AG04449 (cell line): ENCODE data around the gene RGS3.
A peak's percentile ranks its signal among the peaks of the same experiment; 100 is the strongest.

Experiments
- CTCF ChIA-PET: fragments of 350-600 bp; formaldehyde crosslinking; extraction: SDS; loops from one replicate; lab custom pipeline; 2021; ENCODE audit warnings: antibody characterized with exemption; lab: Yijun Ruan, JAX
- POLR2A ChIA-PET: fragments of 400-600, 350-600 bp; formaldehyde crosslinking; extraction: SDS; loops from one replicate; lab custom pipeline; 2020; ENCODE audit warnings: antibody characterized with exemption, inconsistent platforms; lab: Yijun Ruan, JAX
- DNase-seq: peaks from one replicate; pipeline ENCODE4 v3.0.0-alpha.2; 2010; ENCODE audit warnings: low read depth, low spot score
- H3K4me3 ChIP-seq: 2 replicates; pipeline ENCODE4 v1.5.1; 2011; ENCODE audit warnings: low read depth, mild to moderate bottlenecking, control low read depth, low read length
- TF ChIP-seq, protein P1 (sequence below): IDR thresholded peaks from one replicate; pipeline ENCODE4 v1.5.1; 2011; ENCODE audit warnings: mild to moderate bottlenecking, moderate library complexity, low read length, control low read depth, inconsistent platforms; ENCODE audit not compliant: insufficient read depth; ENCODE audit errors: missing control alignments

Gene RGS3

DNA sequence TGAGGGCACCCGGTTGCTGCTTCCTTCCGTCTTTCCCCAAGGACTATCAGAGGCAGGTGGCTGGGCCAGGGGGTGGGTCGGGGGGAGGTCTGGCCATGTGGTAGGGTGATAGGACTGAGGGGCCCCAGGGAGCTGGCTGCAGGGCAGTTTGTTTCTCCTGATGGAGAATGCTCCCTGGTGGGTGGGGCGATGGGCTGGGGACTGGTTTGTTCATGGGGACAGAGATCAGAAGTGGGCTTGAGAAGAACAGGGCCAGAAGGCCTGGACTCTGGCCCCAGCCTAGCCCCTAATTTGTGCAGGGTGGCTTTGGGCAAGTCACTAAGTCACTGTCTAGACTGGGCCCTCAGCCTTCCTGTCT is 117.4 kb downstream of the RGS3 start:
- CTCF ChIA-PET, result interaction anchor here (0.5 to 14.6 kb wide), 7 partner anchors 10 to 309 kb away, joined by 3 to 405 read pairs (median 56); no protein-coding TSS in a partner anchor

DNA sequence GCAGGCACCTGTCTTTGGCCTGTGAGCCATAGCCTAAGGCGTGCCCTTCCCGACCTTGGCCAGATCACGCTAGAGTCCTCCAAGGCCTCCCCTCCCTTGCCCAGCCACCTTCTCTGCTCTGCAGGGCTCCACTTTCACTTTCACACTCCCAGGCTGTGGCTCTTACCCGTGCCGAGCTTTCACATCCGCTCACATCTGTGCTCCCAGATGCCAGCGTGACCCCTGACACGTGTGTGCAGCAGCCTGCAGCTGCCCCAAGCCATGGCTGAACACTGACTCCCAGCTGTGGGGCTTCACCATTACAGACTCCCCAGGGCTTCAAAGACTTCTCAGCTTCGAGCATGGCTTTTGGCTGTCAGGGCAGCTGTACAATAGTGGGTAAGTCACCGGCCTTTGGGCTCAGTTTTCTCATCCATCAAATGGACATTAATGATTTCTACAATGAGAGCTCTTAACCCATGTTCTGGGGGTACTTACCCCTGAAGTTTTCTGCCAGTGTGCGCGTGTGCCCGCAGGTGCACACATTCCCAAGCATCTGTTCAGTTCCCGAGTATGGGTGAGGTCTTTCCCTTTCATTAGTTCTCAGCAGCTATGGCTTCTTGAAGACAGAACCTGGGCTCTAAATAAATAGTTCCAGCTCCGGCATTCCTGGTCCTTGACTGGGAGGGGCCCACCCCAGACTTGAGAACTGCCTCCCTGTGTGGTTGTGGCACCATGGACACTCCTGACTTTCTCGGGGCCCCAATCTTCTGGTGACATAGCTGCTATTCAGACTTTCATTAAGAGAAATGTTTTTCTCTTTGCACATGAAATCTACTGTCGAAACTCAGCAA is 118.6 kb downstream of the RGS3 start:
- ChIA-PET CTCF (interaction anchor here (1.1 to 14.6 kb wide), 10 partner anchors 9 to 181 kb away, joined by 3 to 405 read pairs (median 6); partner anchors contain the start of gene ALAD), POLR2A (interaction anchor here (0.9 to 1.1 kb wide), 2 partner anchors 12 to 16 kb away, joined by 3 to 5 read pairs; no protein-coding TSS in a partner anchor)
- no peak for DNase-seq
- H3K4me3 ChIP-seq, result peak overlapping the region; percentile 4; the same call in 1 of the 2 replicates
- TF ChIP-seq, protein P1, sequence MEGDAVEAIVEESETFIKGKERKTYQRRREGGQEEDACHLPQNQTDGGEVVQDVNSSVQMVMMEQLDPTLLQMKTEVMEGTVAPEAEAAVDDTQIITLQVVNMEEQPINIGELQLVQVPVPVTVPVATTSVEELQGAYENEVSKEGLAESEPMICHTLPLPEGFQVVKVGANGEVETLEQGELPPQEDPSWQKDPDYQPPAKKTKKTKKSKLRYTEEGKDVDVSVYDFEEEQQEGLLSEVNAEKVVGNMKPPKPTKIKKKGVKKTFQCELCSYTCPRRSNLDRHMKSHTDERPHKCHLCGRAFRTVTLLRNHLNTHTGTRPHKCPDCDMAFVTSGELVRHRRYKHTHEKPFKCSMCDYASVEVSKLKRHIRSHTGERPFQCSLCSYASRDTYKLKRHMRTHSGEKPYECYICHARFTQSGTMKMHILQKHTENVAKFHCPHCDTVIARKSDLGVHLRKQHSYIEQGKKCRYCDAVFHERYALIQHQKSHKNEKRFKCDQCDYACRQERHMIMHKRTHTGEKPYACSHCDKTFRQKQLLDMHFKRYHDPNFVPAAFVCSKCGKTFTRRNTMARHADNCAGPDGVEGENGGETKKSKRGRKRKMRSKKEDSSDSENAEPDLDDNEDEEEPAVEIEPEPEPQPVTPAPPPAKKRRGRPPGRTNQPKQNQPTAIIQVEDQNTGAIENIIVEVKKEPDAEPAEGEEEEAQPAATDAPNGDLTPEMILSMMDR, result peak; percentile 14

More for the DNA sequence above, 117.4 kb downstream of the RGS3 start:
- TF ChIP-seq, protein P1, result no peak
- POLR2A ChIA-PET, result interaction anchor here (1.1 kb wide), 1 partner anchor 14 kb away, joined by 3 read pairs; no protein-coding TSS in a partner anchor
- DNase-seq, result no peak
- H3K4me3 ChIP-seq, result no peak overlapping the region

DNA sequence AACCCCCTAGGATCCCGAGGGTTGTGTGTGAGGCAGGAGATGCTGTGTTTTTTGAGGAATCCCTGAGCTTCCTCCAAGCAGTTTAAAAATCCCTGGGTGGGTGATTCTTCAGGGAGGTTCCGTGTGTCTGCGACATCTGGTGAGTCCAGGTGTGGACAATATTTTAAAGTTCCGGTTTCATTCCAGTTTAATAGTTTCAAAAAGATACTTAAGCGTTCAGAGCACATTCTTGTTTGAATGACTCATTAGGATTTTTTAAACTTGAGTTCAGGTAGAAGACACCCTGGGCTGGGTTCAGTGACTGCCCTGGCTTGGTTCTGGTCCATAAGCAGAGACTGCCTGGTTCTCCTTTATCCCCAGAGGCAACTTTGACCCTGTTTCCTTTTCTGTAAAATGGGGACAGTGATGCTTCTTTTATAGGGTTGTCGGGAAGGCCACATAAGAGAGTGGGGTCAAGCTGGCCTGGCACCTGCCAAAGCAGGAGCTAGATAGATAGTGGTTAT is 119.2 kb downstream of the RGS3 start:
- no peak overlapping the region for H3K4me3 ChIP-seq
- POLR2A ChIA-PET, result interaction anchor here (0.9 kb wide), 1 partner anchor 17 kb away, joined by 5 read pairs; no protein-coding TSS in a partner anchor
- TF ChIP-seq, protein P1, result no peak

DNA sequence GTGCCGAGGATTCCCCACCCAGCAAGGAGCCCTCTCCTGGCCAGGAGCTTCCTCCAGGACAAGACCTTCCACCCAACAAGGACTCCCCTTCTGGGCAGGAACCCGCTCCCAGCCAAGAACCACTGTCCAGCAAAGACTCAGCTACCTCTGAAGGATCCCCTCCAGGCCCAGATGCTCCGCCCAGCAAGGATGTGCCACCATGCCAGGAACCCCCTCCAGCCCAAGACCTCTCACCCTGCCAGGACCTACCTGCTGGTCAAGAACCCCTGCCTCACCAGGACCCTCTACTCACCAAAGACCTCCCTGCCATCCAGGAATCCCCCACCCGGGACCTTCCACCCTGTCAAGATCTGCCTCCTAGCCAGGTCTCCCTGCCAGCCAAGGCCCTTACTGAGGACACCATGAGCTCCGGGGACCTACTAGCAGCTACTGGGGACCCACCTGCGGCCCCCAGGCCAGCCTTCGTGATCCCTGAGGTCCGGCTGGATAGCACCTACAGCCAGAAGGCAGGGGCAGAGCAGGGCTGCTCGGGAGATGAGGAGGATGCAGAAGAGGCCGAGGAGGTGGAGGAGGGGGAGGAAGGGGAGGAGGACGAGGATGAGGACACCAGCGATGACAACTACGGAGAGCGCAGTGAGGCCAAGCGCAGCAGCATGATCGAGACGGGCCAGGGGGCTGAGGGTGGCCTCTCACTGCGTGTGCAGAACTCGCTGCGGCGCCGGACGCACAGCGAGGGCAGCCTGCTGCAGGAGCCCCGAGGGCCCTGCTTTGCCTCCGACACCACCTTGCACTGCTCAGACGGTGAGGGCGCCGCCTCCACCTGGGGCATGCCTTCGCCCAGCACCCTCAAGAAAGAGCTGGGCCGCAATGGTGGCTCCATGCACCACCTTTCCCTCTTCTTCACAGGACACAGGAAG is 120.2 kb downstream of the RGS3 start:
- no peak overlapping the region for H3K4me3 ChIP-seq
- DNase-seq, result no peak
- CTCF ChIA-PET, result interaction anchor here (0.7 to 14.6 kb wide), 8 partner anchors 8 to 182 kb away, joined by 3 to 405 read pairs (median 6); partner anchors contain the start of gene ALAD
- TF ChIP-seq, protein P1, result no peak
- POLR2A ChIA-PET, result no interaction called here

More for the DNA sequence above, 119.2 kb downstream of the RGS3 start:
- no peak for DNase-seq
- CTCF ChIA-PET, result interaction anchor here (0.7 to 14.6 kb wide), 11 partner anchors 9 to 181 kb away, joined by 3 to 405 read pairs (median 4); partner anchors contain the start of gene ALAD

DNA sequence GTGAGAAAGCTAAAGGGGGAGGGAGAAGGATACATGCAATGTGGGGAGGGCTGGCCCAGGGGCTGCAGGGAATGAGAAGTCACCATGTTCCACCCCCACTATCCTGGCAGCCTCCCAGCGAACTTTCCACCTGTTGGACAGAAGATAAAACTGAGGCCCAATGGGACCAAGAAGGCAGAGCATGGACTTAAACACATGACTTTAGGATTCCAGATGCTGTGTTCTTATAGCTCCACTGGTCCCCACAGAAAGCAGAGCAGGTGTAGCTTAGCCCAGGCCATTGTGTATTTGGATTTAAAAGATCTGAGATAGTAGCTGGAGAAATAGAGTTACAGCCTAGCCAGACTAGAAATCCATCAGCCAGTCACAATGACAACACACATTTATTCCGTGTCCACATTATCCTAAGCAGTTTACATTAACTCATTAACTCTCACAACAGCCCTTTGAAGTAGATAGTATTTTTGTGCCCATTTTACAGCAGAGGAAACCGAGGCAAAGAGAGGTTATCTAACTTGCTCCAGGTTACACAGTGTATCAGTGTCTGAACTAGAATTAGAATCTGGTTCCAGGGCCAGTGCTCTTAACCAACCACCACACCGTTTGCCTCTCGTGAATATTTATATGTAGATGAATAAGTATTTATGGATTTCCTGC is 121.0 kb downstream of the RGS3 start:
- ChIA-PET POLR2A (no interaction called here), CTCF (interaction anchor here (4.2 to 14.6 kb wide), 3 partner anchors 7 to 137 kb away, joined by 53 to 405 read pairs (median 70); no protein-coding TSS in a partner anchor)
- TF ChIP-seq, protein P1, result no peak
- H3K4me3 ChIP-seq, result no peak overlapping the region
- DNase-seq, result no peak
